GM12878 (cell line): ENCODE data around the gene CLK2. TPM values are rescaled to one million over a fixed set of nuclear protein-coding genes. Genes with fewer than 3 reads are reported as not detected.

Source experiments
- ATAC-seq: fragments of 200-7000 bp; cut with Tn5 transposase; 3 replicates; pipeline ENCODE4 v1.9.1; 2020; ENCODE audit warnings: mild to moderate bottlenecking, moderate library complexity
- BruUV-seq: library from RNA; stranded (reverse); fragments of 400-500 nt; replicated peaks from 2 replicates; lab custom pipeline; 2021; lab: Mats Ljungman, UMichigan
- CTCF ChIA-PET: fragments of 300-600 bp; sonication (Branson Sonifier 250); formaldehyde crosslinking; extraction: SDS; loops from one replicate; lab custom pipeline; 2021; ENCODE audit warnings: inconsistent platforms; lab: Yijun Ruan, JAX
- POLR2A ChIA-PET: fragments of 350-600 bp; formaldehyde crosslinking; extraction: SDS; loops from one replicate; lab custom pipeline; 2021; ENCODE audit warnings: inconsistent platforms; lab: Charles Lee
- RAD21 ChIA-PET: fragments of 300-600 bp; sonication (Branson Sonifier 250); formaldehyde crosslinking; loops from one replicate; lab custom pipeline; 2023; ENCODE audit warnings: antibody characterized with exemption; ENCODE audit not compliant: unreplicated experiment; lab: Charles Lee
- SMC1A ChIA-PET: fragments of 300-600 bp; sonication (Branson Sonifier 250); formaldehyde crosslinking; loops from one replicate; lab custom pipeline; 2023; ENCODE audit not compliant: unreplicated experiment, uncharacterized antibody; lab: Charles Lee
- DNase-seq: peaks from one replicate; pipeline ENCODE4 v3.0.0-alpha.2; 2011; ENCODE audit warnings: low read depth, low spot score
- FAIRE-seq: peaks from 3 replicates; lab custom pipeline; 2011; peaks lifted over from hg19 to GRCh38; lab: Jason Lieb, UNC
- H2AFZ ChIP-seq: 2 replicates; pipeline ENCODE4 v1.6.0; 2011; ENCODE audit warnings: low read depth, low read length, control low read depth; ENCODE audit not compliant: control insufficient read depth
- H3K27ac ChIP-seq: 2 replicates; pipeline ENCODE4 v1.5.1; 2011; ENCODE audit warnings: control low read depth; ENCODE audit not compliant: control insufficient read depth, insufficient read depth
- H3K27me3 ChIP-seq, 2 experiments: replicated peaks in 1 of 2; 2 replicates each; pipeline versions ENCODE4 v1.6.0 to v1.6.1; 2011; ENCODE audit warnings: low read length in 1 of 2; ENCODE audit not compliant: control insufficient read depth in 2 of 2, insufficient read depth in 2 of 2
- H3K36me3 ChIP-seq, 2 experiments: 2 replicates each; pipeline ENCODE4 v1.5.1; 2011; ENCODE audit warnings: low read length in 1 of 2; ENCODE audit not compliant: control insufficient read depth in 2 of 2, insufficient read depth in 2 of 2
- H3K4me1 ChIP-seq: 2 replicates; pipeline ENCODE4 v1.6.1; 2011; ENCODE audit warnings: mild to moderate bottlenecking, low read length, moderate library complexity, mixed read lengths; ENCODE audit not compliant: control insufficient read depth, insufficient read depth
- H3K4me2 ChIP-seq: 2 replicates; pipeline ENCODE4 v1.6.0; 2011; ENCODE audit warnings: control low read depth; ENCODE audit not compliant: control insufficient read depth, insufficient read depth
- H3K4me3 ChIP-seq: fragments of 200-600 bp; sonication (generic); 2 replicates; pipeline ENCODE4 v1.5.1; 2016
- H3K79me2 ChIP-seq: 2 replicates; pipeline ENCODE4 v1.6.0; 2011; ENCODE audit warnings: low read length; ENCODE audit not compliant: control insufficient read depth, insufficient read depth
- H3K9ac ChIP-seq: 2 replicates; pipeline ENCODE4 v1.8.0; 2011; ENCODE audit warnings: low read length, control low read depth, mixed read lengths; ENCODE audit not compliant: control insufficient read depth, insufficient read depth
- H3K9me3 ChIP-seq: replicated peaks from 3 replicates; pipeline ENCODE4 v1.5.1; 2011; ENCODE audit warnings: mild to moderate bottlenecking, low read length; ENCODE audit not compliant: control insufficient read depth, insufficient read depth
- H4K20me1 ChIP-seq: 2 replicates; pipeline ENCODE4 v1.6.0; 2011; ENCODE audit not compliant: control insufficient read depth, insufficient read depth
- BHLHE40 ChIP-seq, 2 experiments: fragments of 450-650 bp in 1 of 2; IDR thresholded peaks; 2 replicates each; pipeline ENCODE4 v1.6.1; 2011 to 2017; ENCODE audit warnings: low read depth in 2 of 2, borderline replicate concordance in 1 of 2, improper control_type of control experiment in 1 of 2, low read length in 1 of 2, mild to moderate bottlenecking in 1 of 2
- CBFB ChIP-seq: IDR thresholded peaks from 2 replicates; pipeline ENCODE4 v1.6.1; 2016; ENCODE audit warnings: antibody characterized with exemption, low read depth
- CHD1 ChIP-seq: IDR thresholded peaks from 2 replicates; pipeline ENCODE4 v1.6.1; 2012; ENCODE audit warnings: low read depth, low read length, improper control_type of control experiment
- EP300 ChIP-seq, 2 experiments: fragments of 150-350 bp in 1 of 2; IDR thresholded peaks; 2 replicates each; pipeline ENCODE4 v1.6.1; 2011 to 2012; ENCODE audit warnings: low read depth in 2 of 2, low read length in 2 of 2, borderline replicate concordance in 1 of 2, improper control_type of control experiment in 1 of 2, inconsistent platforms in 1 of 2; ENCODE audit not compliant: control insufficient read depth in 1 of 2
- GATAD2B ChIP-seq: fragments of 450-650 bp; conservative IDR thresholded peaks from 2 replicates; pipeline ENCODE4 v1.6.1; 2017; ENCODE audit warnings: low read depth, mild to moderate bottlenecking, moderate library complexity
- HDAC6 ChIP-seq: fragments of 200-600 bp; sonication (generic); IDR thresholded peaks from one replicate; pipeline ENCODE4 v1.8.0; 2017; ENCODE audit warnings: antibody characterized with exemption; ENCODE audit not compliant: unreplicated experiment
- HDGF ChIP-seq: fragments of 450-650 bp; IDR thresholded peaks from 2 replicates; pipeline ENCODE4 v1.6.1; 2016; ENCODE audit warnings: antibody characterized with exemption
- IKZF2 ChIP-seq, 2 experiments: fragments of 450-650 bp; IDR thresholded peaks; 2 replicates each; pipeline ENCODE4 v1.6.1; 2017; ENCODE audit warnings: mild to moderate bottlenecking in 2 of 2, moderate library complexity in 2 of 2
- KAT2A ChIP-seq: conservative IDR thresholded peaks from 2 replicates; pipeline ENCODE4 v1.6.1; 2011; ENCODE audit warnings: low read depth, low read length; ENCODE audit not compliant: control insufficient read depth
- KDM1A ChIP-seq: fragments of 200-600 bp; sonication (generic); IDR thresholded peaks from 2 replicates; pipeline ENCODE4 v1.6.1; 2016; ENCODE audit warnings: borderline replicate concordance
- MEF2B ChIP-seq: fragments of 450-650 bp; IDR thresholded peaks from 2 replicates; pipeline ENCODE4 v1.6.1; 2018; ENCODE audit warnings: mild to moderate bottlenecking, moderate library complexity; ENCODE audit not compliant: partially characterized antibody, poor library complexity, severe bottlenecking
- NBN ChIP-seq: fragments of 450-650 bp; IDR thresholded peaks from 2 replicates; pipeline ENCODE4 v1.6.1; 2016
- PML ChIP-seq: IDR thresholded peaks from 2 replicates; pipeline ENCODE4 v1.6.1; 2012; ENCODE audit warnings: low read length, inconsistent platforms
- POLR2A ChIP-seq: IDR thresholded peaks from 2 replicates; pipeline ENCODE4 v1.6.1; 2011; ENCODE audit warnings: low read depth, mild to moderate bottlenecking, low read length
- POLR2AphosphoS2 ChIP-seq: IDR thresholded peaks from 2 replicates; pipeline ENCODE4 v1.6.1; 2011; ENCODE audit warnings: low read depth, mild to moderate bottlenecking, low read length, improper control_type of control experiment, moderate library complexity
- SMARCA5 ChIP-seq: fragments of 450-650 bp; IDR thresholded peaks from 2 replicates; pipeline ENCODE4 v1.6.1; 2017; ENCODE audit warnings: mild to moderate bottlenecking
- SMC3 ChIP-seq: IDR thresholded peaks from 2 replicates; pipeline ENCODE4 v1.6.1; 2011; ENCODE audit warnings: low read length, improper control_type of control experiment, borderline replicate concordance
- SP1 ChIP-seq: IDR thresholded peaks from one replicate; pipeline ENCODE4 v1.6.1; 2011; ENCODE audit warnings: low read depth, low read length
- SPI1 ChIP-seq: IDR thresholded peaks from 2 replicates; pipeline ENCODE4 v1.6.1; 2011; ENCODE audit warnings: low read depth, mild to moderate bottlenecking, low read length, moderate library complexity, borderline replicate concordance; ENCODE audit not compliant: insufficient read depth
- SUZ12 ChIP-seq: fragments of 200-600 bp; sonication (generic); IDR thresholded peaks from one replicate; pipeline ENCODE4 v1.6.1; 2018; ENCODE audit warnings: antibody characterized with exemption, mild to moderate bottlenecking; ENCODE audit not compliant: unreplicated experiment
- TCF7 ChIP-seq: IDR thresholded peaks from 2 replicates; pipeline ENCODE4 v1.6.1; 2014; ENCODE audit warnings: antibody characterized with exemption, borderline replicate concordance
- WRNIP1 ChIP-seq: IDR thresholded peaks from 2 replicates; pipeline ENCODE4 v1.6.1; 2011; ENCODE audit warnings: low read depth, low read length, improper control_type of control experiment, borderline replicate concordance
- ZBED1 ChIP-seq: IDR thresholded peaks from 2 replicates; pipeline ENCODE4 v1.6.1; 2016; ENCODE audit warnings: borderline replicate concordance
- ZNF217 ChIP-seq: fragments of 450-650 bp; IDR thresholded peaks from 2 replicates; pipeline ENCODE4 v1.6.1; 2017; ENCODE audit warnings: antibody characterized with exemption, mild to moderate bottlenecking
- WGBS: methylation state at CpG from one replicate; pipeline ENCODE4 v1.1.6; 2016; ENCODE audit warnings: low lambda C conversion rate; ENCODE audit not compliant: insufficient replicate concordance, insufficient coverage; ENCODE audit errors: missing lambda C conversion rate; 5-methylcytosine and 5-hydroxymethylcytosine counted together
- in situ Hi-C: fragments of 300-500 bp; cut with MboI; formaldehyde crosslinking; loops from 9 replicates; pipeline ENCODE4 v1.14.3; 2018; ENCODE audit warnings: mixed read lengths
- intact Hi-C: fragments of 100-400 bp; cut with micrococcal nuclease; formaldehyde crosslinking; loops from one replicate; pipeline ENCODE4 v1.14.2; 2022; ENCODE audit not compliant: unreplicated experiment
- polyA plus RNA-seq, 11 experiments: library from polyadenylated mRNA; depleted of rRNA in 4 of 11; unstranded in 6 of 11; stranded (reverse) in 5 of 11; fragments of >200 nt; fragmentation: Nextera tagmentation in 4 of 11; fragmentation: Illumina TruSeq in 1 of 11; extraction: Ambion mirVana in 4 of 11; extraction: Trizol in 1 of 11; gene quantifications; 1 replicate in 1 of 11; 2 replicates in 10 of 11; pipeline versions ENCODE4 v1.2.1 to v1.2.3, GENCODE V29; 2011 to 2016; ENCODE audit warnings: inconsistent platforms in 2 of 11, missing spikeins in 2 of 11, low read depth in 1 of 11
- total RNA-seq, 4 experiments: library from RNA; depleted of rRNA in 3 of 4; stranded (reverse); fragments of >200 nt in 3 of 4; fragmentation: Illumina TruSeq in 1 of 4; extraction: Trizol in 1 of 4; gene quantifications; 2 replicates each; pipeline versions ENCODE4 v1.2.1 to v1.2.3, GENCODE V29; 2013 to 2021
- TF ChIP-seq, protein P1 (sequence below): fragments of 450-650 bp; IDR thresholded peaks from 2 replicates; pipeline ENCODE4 v1.6.1; 2016; ENCODE audit warnings: mild to moderate bottlenecking

The CLK2 gene
- total and polyA plus RNA-seq, 10 of the 15 experiments (the other 5 are each of a cell fraction or from before 2014, with no cell fraction given) = 11.1 to 83.7 (median 36.7) TPM

GRCh38 chr1:155261852-155262673 lies 11.2 kb downstream of the CLK2 start, which contains the start of gene SCAMP3:
Gene SCAMP3 (minus strand): TSS chr1:155262360. CDS start chr1:155262151, 209 bp downstream.
- Histone ChIP-seq H3K36me3 (peaks cover 15 to 19% of the 10 kb centered on the region in 2 experiments; a peak in 3 of 4 replicates), H3K27me3 (no peaks in the 10 kb centered on the region), H3K27ac (peak within 1 kb of the TSS; percentile 84), H3K4me2 (peak within 1 kb of the TSS; percentile 91), H3K4me3 (peak within 1 kb of the TSS; percentile 77), H3K9me3 (no peaks in the 10 kb centered on the region), H2AFZ (peak within 1 kb of the TSS; percentile 91), H4K20me1 (no peaks in the 10 kb centered on the region), H3K4me1 (peaks cover 7% of the 10 kb centered on the region), H3K79me2 (peaks cover 20% of the 10 kb centered on the region), H3K9ac (peak within 1 kb of the TSS; percentile 82)
- ATAC-seq = peak; percentile 98
- DNase-seq = peak; percentile 96
- 1% methylated on average over 47 of the region's 47 CpGs for WGBS
- RAD21 ChIA-PET = interaction anchor here (0.5 to 4.2 kb wide), 5 partner anchors 11 to 177 kb away, joined by 3 to 26 read pairs (median 5); partner anchors contain the start of genes CLK2 and FDPS
- CTCF ChIA-PET = interaction anchor here (0.9 to 4.3 kb wide), 9 partner anchors 11 to 89 kb away, joined by 3 to 78 read pairs (median 4); partner anchors contain the start of genes CLK2, KRTCAP2, MTX1 and THBS3
- SMC1A ChIA-PET = interaction anchor here (1.0 to 1.4 kb wide), 4 partner anchors 10 to 46 kb away, joined by 3 to 5 read pairs (median 4); partner anchors contain the start of gene FDPS
- intact Hi-C loops (no loop called here), in situ Hi-C loops (no loop called here)
- TSS peak; percentile 59 for BruUV-seq
- POLR2A ChIA-PET = interaction anchor here (0.5 to 1.9 kb wide), 7 partner anchors 10 to 481 kb away, joined by 3 to 13 read pairs (median 6); partner anchors contain the start of genes CLK2 and HCN3
- FAIRE-seq = peak; percentile 96
- peak; percentile 12 for TF ChIP-seq MEF2B
- peak; percentile 85 for TF ChIP-seq ZBED1
- TF ChIP-seq HDGF = peak; percentile 96
- peak; percentile 94 for TF ChIP-seq POLR2A
- peak; percentile 40; the same call in 1 of the 2 replicates for TF ChIP-seq GATAD2B
- TF ChIP-seq CHD1 = no peak
- TF ChIP-seq SMC3 = no peak
- no peak for TF ChIP-seq TCF7
- TF ChIP-seq KDM1A = no peak
- peak; percentile 36 to 66; a peak in 3 of 4 replicates for TF ChIP-seq IKZF2 (IDR thresholded peaks at IDR 0.05)
- no peak for TF ChIP-seq EP300 (IDR thresholded peaks at IDR 0.05; ENCODE audit: borderline replicate concordance in 1 of 2, control insufficient read depth in 1 of 2, low read depth in 2 of 2, low read length in 2 of 2)
- no peak for TF ChIP-seq SUZ12
- no peak for TF ChIP-seq KAT2A
- TF ChIP-seq NBN = peak; percentile 72
- TF ChIP-seq ZNF217 = no peak
- peak; percentile 67 for TF ChIP-seq SP1
- TF ChIP-seq PML = peak; percentile 94
- peak; percentile 98 for TF ChIP-seq POLR2AphosphoS2
- TF ChIP-seq, protein P1, sequence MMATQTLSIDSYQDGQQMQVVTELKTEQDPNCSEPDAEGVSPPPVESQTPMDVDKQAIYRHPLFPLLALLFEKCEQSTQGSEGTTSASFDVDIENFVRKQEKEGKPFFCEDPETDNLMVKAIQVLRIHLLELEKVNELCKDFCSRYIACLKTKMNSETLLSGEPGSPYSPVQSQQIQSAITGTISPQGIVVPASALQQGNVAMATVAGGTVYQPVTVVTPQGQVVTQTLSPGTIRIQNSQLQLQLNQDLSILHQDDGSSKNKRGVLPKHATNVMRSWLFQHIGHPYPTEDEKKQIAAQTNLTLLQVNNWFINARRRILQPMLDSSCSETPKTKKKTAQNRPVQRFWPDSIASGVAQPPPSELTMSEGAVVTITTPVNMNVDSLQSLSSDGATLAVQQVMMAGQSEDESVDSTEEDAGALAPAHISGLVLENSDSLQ = peak; percentile 32; the same call in 1 of the 2 replicates
- TF ChIP-seq HDAC6 = no peak
- TF ChIP-seq CBFB = peak; percentile 54
- TF ChIP-seq SPI1 = peak; percentile 55; the same call in 1 of the 2 replicates
- TF ChIP-seq BHLHE40 (IDR thresholded peaks at IDR 0.05; ENCODE audit: borderline replicate concordance in 1 of 2, low read depth in 2 of 2, low read length in 1 of 2) = peak; percentile 68 to 78; a peak in 3 of 4 replicates
- no peak for TF ChIP-seq WRNIP1
- no peak for TF ChIP-seq SMARCA5
